H1 (cell line): ENCODE measurements around the gene RUFY1. TPM values are rescaled to one million over a fixed set of nuclear protein-coding genes. Genes with fewer than 3 reads are reported as not detected.

Source experiments
- CTCF ChIA-PET: fragments of 300-600 bp; sonication (Branson Sonifier 250); formaldehyde crosslinking; loops from one replicate; lab custom pipeline; 2021; ENCODE audit not compliant: partially characterized antibody; lab: Charles Lee
- POLR2A ChIA-PET: fragments of 300-600 bp; sonication (Branson Sonifier 250); formaldehyde crosslinking; loops from one replicate; lab custom pipeline; 2021; ENCODE audit warnings: inconsistent platforms; ENCODE audit not compliant: partially characterized antibody; lab: Charles Lee
- DNase-seq, 2 experiments: peaks; one replicate each; pipeline versions ENCODE4 v3.0.0 to v3.0.0-alpha.2; 2010 to 2022; ENCODE audit warnings: low spot score in 2 of 2, low read depth in 1 of 2, mixed read lengths in 1 of 2
- FAIRE-seq: peaks from 2 replicates; lab custom pipeline; 2011; peaks lifted over from hg19 to GRCh38; lab: Jason Lieb, UNC
- H2AFZ ChIP-seq: 2 replicates; pipeline ENCODE4 v1.8.1; 2012; ENCODE audit warnings: low read length, inconsistent platforms
- H2AK5ac ChIP-seq: 2 replicates; pipeline ENCODE4 v1.6.1; 2013; ENCODE audit warnings: low read depth, low read length
- H2BK120ac ChIP-seq: replicated peaks from 2 replicates; pipeline ENCODE3; 2013; ENCODE audit warnings: low read depth, low read length, inconsistent platforms
- H2BK12ac ChIP-seq: 2 replicates; pipeline ENCODE4 v1.6.1; 2013; ENCODE audit warnings: low read depth, low read length
- H2BK15ac ChIP-seq: 2 replicates; pipeline ENCODE4 v1.6.1; 2013; ENCODE audit warnings: low read length
- H2BK20ac ChIP-seq: 2 replicates; pipeline ENCODE4 v1.6.1; 2013; ENCODE audit warnings: low read length
- H2BK5ac ChIP-seq: 2 replicates; pipeline ENCODE4 v1.6.1; 2013; ENCODE audit warnings: low read depth, low read length
- H3K14ac ChIP-seq: 2 replicates; pipeline ENCODE4 v1.6.1; 2013; ENCODE audit warnings: inconsistent platforms; ENCODE audit not compliant: insufficient read length
- H3K18ac ChIP-seq: 2 replicates; pipeline ENCODE4 v1.6.1; 2013; ENCODE audit warnings: low read length; ENCODE audit errors: extremely low read depth
- H3K23ac ChIP-seq: 2 replicates; pipeline ENCODE4 v1.6.1; 2013; ENCODE audit warnings: inconsistent platforms; ENCODE audit not compliant: insufficient read length
- H3K23me2 ChIP-seq: 2 replicates; pipeline ENCODE4 v1.6.1; 2013; ENCODE audit warnings: low read depth, low read length
- H3K27ac ChIP-seq: 2 replicates; pipeline ENCODE4 v1.6.1; 2011; ENCODE audit warnings: low read depth, low read length, inconsistent platforms
- H3K27me3 ChIP-seq, 4 experiments: replicated peaks in 1 of 4; 1 replicate in 1 of 4; 2 replicates in 3 of 4; pipeline versions ENCODE4 v1.6.1 to v1.8.1; 2011 to 2013; ENCODE audit warnings: low read length in 3 of 4, mild to moderate bottlenecking in 3 of 4, inconsistent platforms in 2 of 4, mixed read lengths in 2 of 4, moderate library complexity in 1 of 4; ENCODE audit not compliant: control insufficient read depth in 3 of 4, insufficient read depth in 3 of 4; ENCODE audit errors: extremely low read depth in 1 of 4
- H3K36me3 ChIP-seq, 4 experiments: 2 replicates each; pipeline versions ENCODE4 v1.6.1 to v1.8.1; 2011 to 2013; ENCODE audit warnings: mild to moderate bottlenecking in 4 of 4, low read length in 3 of 4, moderate library complexity in 2 of 4, control low read depth in 1 of 4, inconsistent platforms in 1 of 4; ENCODE audit not compliant: insufficient read depth in 4 of 4, control insufficient read depth in 2 of 4
- H3K4ac ChIP-seq: replicated peaks from 2 replicates; pipeline ENCODE3; 2013; ENCODE audit warnings: low read length, low read depth, mixed read lengths, inconsistent platforms; ENCODE audit not compliant: insufficient read length
- H3K4me1 ChIP-seq, 4 experiments: replicated peaks in 1 of 4; 1 replicate in 1 of 4; 2 replicates in 3 of 4; pipeline versions ENCODE4 v1.6.1 to v1.8.1; 2011 to 2013; ENCODE audit warnings: low read length in 3 of 4, inconsistent platforms in 2 of 4, mixed read lengths in 1 of 4; ENCODE audit not compliant: insufficient read depth in 4 of 4, control insufficient read depth in 3 of 4
- H3K4me2 ChIP-seq, 2 experiments: 2 replicates each; pipeline versions ENCODE4 v1.6.1 to v1.8.1; 2011 to 2013; ENCODE audit warnings: low read depth in 2 of 2, low read length in 2 of 2, control low read depth in 1 of 2, inconsistent platforms in 1 of 2, mild to moderate bottlenecking in 1 of 2; ENCODE audit not compliant: insufficient read depth in 1 of 2
- H3K4me3 ChIP-seq, 4 experiments: fragments of 200-600, 300-600 bp in 1 of 4; sonication (generic), shearing (Covaris generic), sonication (Bioruptor Twin) in 1 of 4; 2 replicates each; pipeline versions ENCODE4 v1.5.1 to v1.8.1; 2011 to 2016; ENCODE audit warnings: low read length in 4 of 4, low read depth in 3 of 4, control low read depth in 2 of 4, inconsistent platforms in 2 of 4, mild to moderate bottlenecking in 2 of 4, mixed read lengths in 1 of 4, moderate library complexity in 1 of 4; ENCODE audit not compliant: insufficient read depth in 2 of 4; ENCODE audit errors: extremely low read depth in 1 of 4
- H3K56ac ChIP-seq: replicated peaks from 2 replicates; pipeline ENCODE3; 2013; ENCODE audit warnings: low read depth, mild to moderate bottlenecking, mixed read lengths, low read length, inconsistent platforms; ENCODE audit not compliant: insufficient read length
- H3K79me1 ChIP-seq: 2 replicates; pipeline ENCODE4 v1.6.1; 2013; ENCODE audit warnings: low read depth, low read length, control low read depth
- H3K79me2 ChIP-seq, 2 experiments: 2 replicates each; pipeline versions ENCODE4 v1.6.1 to v1.8.1; 2012 to 2013; ENCODE audit warnings: low read length in 2 of 2, mild to moderate bottlenecking in 2 of 2, inconsistent platforms in 1 of 2; ENCODE audit not compliant: insufficient read depth in 2 of 2, control insufficient read depth in 1 of 2
- H3K9ac ChIP-seq, 4 experiments: replicated peaks in 1 of 4; 1 replicate in 1 of 4; 2 replicates in 3 of 4; pipeline versions ENCODE4 v1.6.1 to v1.8.1; 2011 to 2013; ENCODE audit warnings: low read depth in 3 of 4, low read length in 3 of 4, control low read depth in 2 of 4, mild to moderate bottlenecking in 2 of 4, moderate library complexity in 2 of 4, inconsistent platforms in 1 of 4; ENCODE audit errors: extremely low read depth in 1 of 4
- H3K9me3 ChIP-seq, 2 experiments: 2 replicates each; pipeline versions ENCODE4 v1.6.1 to v1.8.1; 2012 to 2013; ENCODE audit warnings: mild to moderate bottlenecking in 2 of 2, moderate library complexity in 2 of 2, control low read depth in 1 of 2, inconsistent platforms in 1 of 2, low read depth in 1 of 2, low read length in 1 of 2, mixed read lengths in 1 of 2; ENCODE audit not compliant: insufficient read depth in 2 of 2
- H4K20me1 ChIP-seq, 2 experiments: replicated peaks in 1 of 2; 2 replicates each; pipeline versions ENCODE3 to v1.8.1; 2011 to 2013; ENCODE audit warnings: inconsistent platforms in 2 of 2, low read length in 2 of 2, mild to moderate bottlenecking in 1 of 2; ENCODE audit not compliant: insufficient read depth in 2 of 2, control insufficient read depth in 1 of 2
- H4K5ac ChIP-seq: 2 replicates; pipeline ENCODE4 v1.6.1; 2013; ENCODE audit warnings: low read length, low read depth, mixed read lengths, inconsistent platforms; ENCODE audit not compliant: insufficient read length
- H4K8ac ChIP-seq: 2 replicates; pipeline ENCODE4 v1.8.0; 2013; ENCODE audit warnings: mild to moderate bottlenecking, moderate library complexity, low read length, inconsistent platforms; ENCODE audit not compliant: insufficient read depth; ENCODE audit errors: extremely low read depth
- H4K91ac ChIP-seq: replicated peaks from 2 replicates; pipeline ENCODE3; 2013; ENCODE audit warnings: low read length, mixed read lengths, inconsistent platforms; ENCODE audit not compliant: insufficient read length
- ASH2L ChIP-seq: fragments of 200-600, 300-600 bp; sonication (generic); IDR thresholded peaks from one replicate; pipeline ENCODE4 v1.7.1; 2017; ENCODE audit warnings: low read length
- CBX8 ChIP-seq: fragments of 300-800, 300-1000 bp; sonication (generic); IDR thresholded peaks from 2 replicates; pipeline ENCODE4 v1.7.1; 2016; ENCODE audit warnings: low read depth, low read length, borderline replicate concordance
- CTCF ChIP-seq, 3 experiments: IDR thresholded peaks; 1 replicate in 2 of 3; 2 replicates in 1 of 3; pipeline versions ENCODE4 v1.5.1 to v1.6.1; 2011; ENCODE audit warnings: low read length in 3 of 3, mild to moderate bottlenecking in 3 of 3, inconsistent platforms in 2 of 3, low read depth in 1 of 3, moderate library complexity in 1 of 3; ENCODE audit not compliant: insufficient read depth in 1 of 3; ENCODE audit errors: control extremely low read depth in 1 of 3
- POLR2A ChIP-seq, 2 experiments: IDR thresholded peaks; 1 replicate in 1 of 2; 2 replicates in 1 of 2; pipeline ENCODE4 v1.6.1; 2011; ENCODE audit warnings: low read depth in 2 of 2, low read length in 2 of 2, mild to moderate bottlenecking in 2 of 2; ENCODE audit errors: control extremely low read depth in 1 of 2
- POU5F1 ChIP-seq: IDR thresholded peaks from 2 replicates; pipeline ENCODE4 v1.6.1; 2011; ENCODE audit warnings: low read depth, mild to moderate bottlenecking, low read length, moderate library complexity
- RAD21 ChIP-seq, 2 experiments: IDR thresholded peaks in 1 of 2; conservative IDR thresholded peaks in 1 of 2; 2 replicates each; pipeline ENCODE4 v1.6.1; 2011; ENCODE audit warnings: low read depth in 2 of 2, low read length in 2 of 2, improper control_type of control experiment in 1 of 2, inconsistent platforms in 1 of 2, mild to moderate bottlenecking in 1 of 2, moderate library complexity in 1 of 2
- SIX5 ChIP-seq: IDR thresholded peaks from 2 replicates; pipeline ENCODE4 v1.6.1; 2011; ENCODE audit warnings: mild to moderate bottlenecking, low read depth, low read length
- SP1 ChIP-seq: IDR thresholded peaks from 2 replicates; pipeline ENCODE4 v1.6.1; 2011; ENCODE audit warnings: low read depth, low read length
- SUZ12 ChIP-seq: fragments of 200-600 bp; sonication (generic); IDR thresholded peaks from 2 replicates; pipeline ENCODE4 v1.6.1; 2012; ENCODE audit warnings: mild to moderate bottlenecking, inconsistent platforms, low read length, moderate library complexity, mixed read lengths
- USF2 ChIP-seq: IDR thresholded peaks from 2 replicates; pipeline ENCODE4 v1.6.1; 2011; ENCODE audit warnings: low read length, improper control_type of control experiment
- WGBS, 2 experiments: shearing (Covaris generic) in 1 of 2; methylation state at CpG; one replicate each; pipeline versions ENCODE4 v1.1.6 to v1.1.7; 2013 to 2015; ENCODE audit warnings: low lambda C conversion rate in 2 of 2, mixed read lengths in 2 of 2, inconsistent platforms in 1 of 2, low coverage in 1 of 2, missing lambda C conversion rate in 1 of 2; ENCODE audit not compliant: insufficient replicate concordance in 2 of 2, insufficient coverage in 1 of 2, insufficient read length in 1 of 2; ENCODE audit errors: extremely low coverage in 1 of 2, missing lambda C conversion rate in 1 of 2; 5-methylcytosine and 5-hydroxymethylcytosine counted together
- polyA plus RNA-seq, 7 experiments: library from polyadenylated mRNA; depleted of rRNA in 3 of 7; stranded (reverse) in 5 of 7; unstranded in 2 of 7; fragments of >200 nt in 5 of 7; fragments of 200-250 nt in 2 of 7; gene quantifications; 1 replicate in 5 of 7; 2 replicates in 1 of 7; 4 replicates in 1 of 7; pipeline versions ENCODE4 v1.2.1 to v1.2.3, GENCODE V29; 2011 to 2013; ENCODE audit warnings: missing spikeins in 2 of 7, mixed read lengths in 2 of 7
- total RNA-seq: library from RNA; stranded (reverse); fragmentation: NEBNext Ultra II Directional; extraction: Animal tissue kit (Norgen Biotek cat#: 25700); gene quantifications from 2 replicates; pipeline ENCODE4 v1.2.1, GENCODE V29; 2021

The RUFY1 gene
- total and polyA plus RNA-seq, 2 of the 8 experiments (the other 6 are each of a cell fraction or from before 2014, with no cell fraction given): 22.4 to 29.5 TPM

GRCh38 chr5:179595916-179596315, 45.6 kb downstream of the RUFY1 start:
- Histone ChIP-seq H3K9me3 (no peaks in the 10 kb centered on the region), H3K4ac (no peak overlapping the region), H2BK12ac (no peak overlapping the region), H3K4me2 (no peak overlapping the region), H4K8ac (no peak overlapping the region), H2AK5ac (no peak overlapping the region), H3K23ac (no peak overlapping the region), H3K79me2 (no peaks in the 10 kb centered on the region), H3K18ac (no peak overlapping the region), H3K4me3 (no peak overlapping the region), H2BK20ac (no peak overlapping the region), H3K36me3 (peaks cover 33 to 70% (median 62%) of the 10 kb centered on the region in 4 experiments), H3K23me2 (no peaks in the 10 kb centered on the region), H4K20me1 (peaks cover 0 to 9% of the 10 kb centered on the region in 2 experiments), H2BK120ac (no peak overlapping the region), H3K27ac (no peak overlapping the region), H3K9ac (no peak overlapping the region), H2AFZ (no peak overlapping the region), H4K5ac (no peak overlapping the region), H3K14ac (no peak overlapping the region), H4K91ac (no peak overlapping the region), H3K4me1 (no peaks in the 10 kb centered on the region), H3K79me1 (no peaks in the 10 kb centered on the region), H2BK5ac (no peak overlapping the region), H3K27me3 (no peaks in the 10 kb centered on the region), H2BK15ac (no peak overlapping the region), H3K56ac (no peak overlapping the region)
- ChIA-PET CTCF (interaction anchor here (0.6 to 6.2 kb wide), 4 partner anchors 10 to 429 kb away, joined by 3 to 38 read pairs (median 6); no protein-coding TSS in a partner anchor), POLR2A (interaction anchor here (0.7 to 1.3 kb wide), 4 partner anchors 9 to 318 kb away, joined by 3 to 5 read pairs (median 4); no protein-coding TSS in a partner anchor)
- FAIRE-seq (no peak), DNase-seq (no peak)
- WGBS, 2 experiments: 93% methylated on average over 6 of the region's 6 CpGs; no CpG with 5 or more reads in 1 of the 2 experiments
- no peak for TF ChIP-seq POU5F1
- no peak for TF ChIP-seq ASH2L
- no peak for TF ChIP-seq CTCF (IDR thresholded peaks at IDR 0.05; ENCODE audit: control extremely low read depth in 1 of 3, insufficient read depth in 1 of 3, low read depth in 1 of 3, low read length in 3 of 3)
- TF ChIP-seq SIX5: no peak
- TF ChIP-seq SUZ12: no peak
- TF ChIP-seq SP1: no peak
- no peak for TF ChIP-seq POLR2A (IDR thresholded peaks at IDR 0.05; ENCODE audit: control extremely low read depth in 1 of 2, low read depth in 2 of 2, low read length in 2 of 2)
- no peak for TF ChIP-seq CBX8
- no peak for TF ChIP-seq RAD21 (IDR thresholded peaks at IDR 0.05 in 1 of 2, conservative IDR thresholded peaks at IDR 0.05 in 1 of 2; ENCODE audit: low read depth in 2 of 2, low read length in 2 of 2)
- no peak for TF ChIP-seq USF2
